ENCODE measurements around the gene KCNA3.

Gene KCNA3

GRCh38 chr1:110680036-110680735 is 5.4 kb upstream of the KCNA3 start:
- TF ChIP-seq ZFX (IDR thresholded peaks at IDR 0.05) = no peak
- TF ChIP-seq CTCF (conservative IDR thresholded peaks at IDR 0.05) = no peak
- no peak overlapping the region for H3K27ac ChIP-seq

GRCh38 chr1:110677526-110677925 is 2.8 kb upstream of the KCNA3 start:
- TF ChIP-seq CTCF (conservative IDR thresholded peaks at IDR 0.05) = no peak
- TF ChIP-seq ZFX (IDR thresholded peaks at IDR 0.05) = no peak
- H3K27ac ChIP-seq = no peak overlapping the region

GRCh38 chr1:110676970-110677369 is 2.2 kb upstream of the KCNA3 start:
- H3K27ac ChIP-seq = no peak overlapping the region
- TF ChIP-seq ZFX (IDR thresholded peaks at IDR 0.05) (no peak), CTCF (conservative IDR thresholded peaks at IDR 0.05) (no peak)

- no peak overlapping the region for H3K27ac ChIP-seq
- no peak for TF ChIP-seq ZFX (IDR thresholded peaks at IDR 0.05)
- TF ChIP-seq CTCF (conservative IDR thresholded peaks at IDR 0.05) = no peak
Measured at GRCh38 chr1:110675060-110675791, 486 bp upstream of the KCNA3 start.

- TF ChIP-seq ZFX (IDR thresholded peaks at IDR 0.05) (no peak), CTCF (conservative IDR thresholded peaks at IDR 0.05) (no peak)
- H3K27ac ChIP-seq = no peak overlapping the region
Measured at GRCh38 chr1:110673805-110674336, 869 bp downstream of the KCNA3 start.

GRCh38 chr1:110673197-110673701 is 1.5 kb downstream of the KCNA3 start:
- H3K27ac ChIP-seq = no peak overlapping the region
- no peak for TF ChIP-seq CTCF (conservative IDR thresholded peaks at IDR 0.05)
- TF ChIP-seq ZFX (IDR thresholded peaks at IDR 0.05) = no peak

- TF ChIP-seq ZFX (IDR thresholded peaks at IDR 0.05) (no peak), CTCF (conservative IDR thresholded peaks at IDR 0.05) (no peak)
- H3K27ac ChIP-seq = no peak overlapping the region
Measured at GRCh38 chr1:110672753-110673108, 2.0 kb downstream of the KCNA3 start.

All from C4-2B (cell line).